HG03378 (cell line): ENCODE results near the gene AIPL1.

Source experiments
- ATAC-seq: cut with Tn5 transposase; IDR thresholded peaks from one replicate; pipeline ENCODE4 v1.9.1; 2021; ENCODE audit warnings: mild to moderate bottlenecking, moderate library complexity; ENCODE audit not compliant: unreplicated experiment

Gene AIPL1

DNA sequence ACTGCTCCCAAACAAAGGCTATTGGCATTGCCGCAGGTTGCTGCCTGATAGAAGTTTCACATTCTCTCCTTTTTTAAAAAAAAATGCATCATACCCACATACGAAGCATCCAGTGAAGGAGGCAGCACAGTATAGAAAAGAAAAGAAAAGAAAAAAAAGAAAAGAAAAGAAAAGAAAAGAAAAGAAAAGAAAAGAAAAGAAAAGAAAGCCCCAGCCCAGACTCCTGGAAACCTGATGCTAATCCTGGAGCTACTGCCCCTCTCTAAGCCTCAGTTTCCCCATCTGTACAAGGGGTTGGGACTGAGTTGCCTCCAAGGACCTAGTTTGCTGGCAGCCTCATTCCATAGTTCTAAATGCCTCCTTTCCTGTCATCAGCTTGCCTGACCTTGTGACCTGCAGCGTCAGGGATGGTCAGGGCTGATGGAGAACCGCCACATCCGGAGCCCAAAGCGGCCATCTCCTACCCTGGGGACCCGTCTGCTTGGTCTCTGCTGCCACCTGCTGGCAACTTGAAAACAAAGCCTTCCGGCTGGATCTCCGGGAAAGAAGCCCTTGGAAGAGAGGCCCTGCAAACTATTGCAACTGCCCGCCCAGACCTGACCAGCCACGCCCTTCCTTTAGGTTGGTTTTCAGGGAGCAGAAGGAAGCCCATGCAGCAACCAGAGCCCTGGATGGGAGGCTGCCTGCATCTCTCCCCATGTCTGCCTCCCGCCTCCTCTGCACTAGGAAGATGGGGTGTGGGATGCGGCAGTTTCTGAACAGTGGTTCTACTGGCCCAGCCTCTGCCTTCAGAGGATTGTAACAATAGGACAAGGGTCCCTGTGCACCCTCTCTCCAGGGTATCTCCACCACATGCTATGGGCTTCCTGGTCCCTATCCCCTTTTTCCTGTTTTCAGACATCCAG lies 13.0 kb downstream of the AIPL1 start:
- ATAC-seq, result no peak

DNA sequence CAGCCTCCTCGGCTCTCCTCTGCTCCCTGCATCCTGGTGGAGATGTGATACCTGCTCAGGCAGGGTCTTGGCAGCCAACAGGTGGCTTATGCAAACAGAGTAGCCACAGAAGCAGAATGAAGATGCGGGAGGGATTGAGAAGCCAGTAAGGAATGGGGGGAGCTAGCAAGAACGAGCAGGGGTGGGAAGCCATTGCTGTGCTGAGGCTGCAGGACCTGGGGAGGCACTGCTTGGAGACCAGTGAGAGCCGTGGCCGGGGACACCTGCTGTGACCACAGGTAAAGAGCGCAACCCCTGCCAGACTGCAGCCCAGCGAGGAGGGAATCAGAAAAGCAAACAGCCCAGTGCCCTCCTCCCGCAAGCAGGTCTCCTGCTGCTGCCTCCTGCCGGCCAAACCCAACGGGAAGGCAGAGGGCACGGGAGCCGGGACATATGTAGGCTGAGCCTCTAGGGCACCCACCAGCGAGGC lies 14.7 kb downstream of the AIPL1 start:
- no peak for ATAC-seq

DNA sequence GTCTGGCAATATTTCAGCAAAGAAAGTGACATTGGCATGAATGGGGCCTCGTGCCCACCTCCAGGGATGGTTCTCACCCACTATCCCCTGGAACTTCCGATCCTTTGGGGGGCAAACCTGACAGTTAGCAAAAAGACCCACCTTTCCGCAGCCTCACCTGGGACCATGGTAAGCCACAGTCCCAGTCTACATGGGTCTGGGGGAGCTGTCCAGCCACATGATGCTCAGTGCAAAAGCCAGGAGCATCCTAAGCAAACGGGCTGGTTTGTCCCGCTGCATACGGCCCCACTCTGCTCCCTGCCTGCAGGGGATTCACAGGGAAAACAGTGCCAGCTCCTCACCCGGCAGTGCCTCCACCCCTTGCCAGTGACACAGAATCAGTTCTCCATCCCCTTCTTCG lies 19.3 kb downstream of the AIPL1 start:
- ATAC-seq, result no peak

GRCh38 chr17:6413065-6413464 lies 21.9 kb downstream of the AIPL1 start:
- ATAC-seq, result no peak

- no peak for ATAC-seq
These were observed 26.2 kb downstream of the AIPL1 start for GRCh38 chr17:6408735-6409134.

- ATAC-seq, result no peak
These were observed 26.6 kb downstream of the AIPL1 start for GRCh38 chr17:6408276-6408675.

GRCh38 chr17:6402258-6402657 lies 32.7 kb downstream of the AIPL1 start:
- ATAC-seq, result no peak

- no peak for ATAC-seq
These were observed 36.0 kb downstream of the AIPL1 start for GRCh38 chr17:6398955-6399354.

- no peak for ATAC-seq
These were observed 40.8 kb downstream of the AIPL1 start for GRCh38 chr17:6394055-6394606.

GRCh38 chr17:6393351-6393952 lies 41.5 kb downstream of the AIPL1 start:
- ATAC-seq, result no peak

- no peak for ATAC-seq
These were observed 42.1 kb downstream of the AIPL1 start for GRCh38 chr17:6392609-6393350.

DNA sequence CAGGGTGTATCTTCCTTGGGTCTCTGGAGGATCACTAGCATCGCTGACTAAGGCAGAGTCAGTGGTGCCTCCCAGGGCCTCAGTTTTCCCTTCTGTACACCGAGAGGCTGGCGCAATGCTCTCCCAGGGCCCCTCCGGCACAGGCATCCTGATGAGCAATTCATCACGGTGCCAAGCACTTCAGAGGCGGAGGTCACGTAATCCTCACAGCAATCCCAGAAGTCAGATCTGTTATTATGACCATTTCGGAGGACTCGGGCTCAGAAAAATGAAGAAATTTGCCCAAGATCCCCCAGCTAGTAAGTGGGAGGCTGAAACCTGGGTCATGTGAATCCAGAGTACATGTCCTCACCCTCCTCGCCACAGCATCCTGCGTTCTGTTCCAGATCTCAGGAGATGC lies 46.5 kb downstream of the AIPL1 start:
- no peak for ATAC-seq

- ATAC-seq, result no peak
These were observed 47.1 kb downstream of the AIPL1 start for GRCh38 chr17:6387858-6388257.

DNA sequence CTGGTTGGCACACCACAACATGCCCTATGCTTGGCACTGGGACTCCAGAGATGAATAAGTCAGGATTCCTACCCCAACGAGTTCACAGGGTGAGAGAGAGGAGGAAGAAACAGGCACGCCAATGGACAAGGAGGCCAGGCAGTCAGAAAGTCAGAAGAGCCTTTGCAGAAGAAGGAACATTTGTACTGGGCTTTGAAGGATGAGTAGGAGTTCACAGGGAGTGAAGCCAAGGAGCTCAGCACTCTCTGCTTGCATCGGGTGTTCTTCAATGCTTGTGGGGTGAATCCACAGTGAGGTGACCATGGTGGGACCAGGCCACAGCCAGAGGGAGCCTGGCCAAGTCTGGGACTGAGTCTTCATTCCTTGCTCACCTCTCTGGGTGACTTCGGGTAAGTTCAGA lies 47.5 kb downstream of the AIPL1 start:
- ATAC-seq, result no peak

DNA sequence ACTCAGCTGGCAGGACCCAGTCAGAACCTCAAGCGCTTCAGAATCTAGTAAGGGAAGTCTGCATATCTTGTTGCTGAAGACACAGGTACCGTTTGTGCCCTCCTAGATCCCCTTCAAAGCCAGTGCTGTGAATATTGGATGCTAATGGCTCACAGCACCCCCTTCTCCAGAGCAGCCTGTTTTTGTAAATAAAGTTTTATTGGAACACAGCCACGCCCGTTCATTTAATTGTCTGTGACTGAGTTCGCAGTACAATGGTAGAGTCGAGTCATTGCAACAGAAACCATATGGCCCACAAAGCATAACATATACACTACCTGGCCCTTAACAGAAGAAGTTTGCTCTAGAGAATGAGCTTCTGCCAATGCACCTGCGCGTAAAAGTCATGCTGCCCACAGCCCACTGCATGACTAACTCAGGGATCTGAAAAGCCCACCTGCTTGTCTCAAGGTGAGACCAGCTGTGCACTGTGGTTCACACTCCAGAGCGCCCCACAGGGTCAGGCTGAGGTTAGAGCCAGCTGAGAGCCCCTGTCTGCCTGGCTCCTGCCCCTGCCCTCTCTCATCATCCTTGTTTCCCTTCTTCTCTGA lies 48.8 kb downstream of the AIPL1 start:
- ATAC-seq, result no peak

- ATAC-seq, result no peak
These were observed 50.4 kb downstream of the AIPL1 start for GRCh38 chr17:6384481-6384880.

DNA sequence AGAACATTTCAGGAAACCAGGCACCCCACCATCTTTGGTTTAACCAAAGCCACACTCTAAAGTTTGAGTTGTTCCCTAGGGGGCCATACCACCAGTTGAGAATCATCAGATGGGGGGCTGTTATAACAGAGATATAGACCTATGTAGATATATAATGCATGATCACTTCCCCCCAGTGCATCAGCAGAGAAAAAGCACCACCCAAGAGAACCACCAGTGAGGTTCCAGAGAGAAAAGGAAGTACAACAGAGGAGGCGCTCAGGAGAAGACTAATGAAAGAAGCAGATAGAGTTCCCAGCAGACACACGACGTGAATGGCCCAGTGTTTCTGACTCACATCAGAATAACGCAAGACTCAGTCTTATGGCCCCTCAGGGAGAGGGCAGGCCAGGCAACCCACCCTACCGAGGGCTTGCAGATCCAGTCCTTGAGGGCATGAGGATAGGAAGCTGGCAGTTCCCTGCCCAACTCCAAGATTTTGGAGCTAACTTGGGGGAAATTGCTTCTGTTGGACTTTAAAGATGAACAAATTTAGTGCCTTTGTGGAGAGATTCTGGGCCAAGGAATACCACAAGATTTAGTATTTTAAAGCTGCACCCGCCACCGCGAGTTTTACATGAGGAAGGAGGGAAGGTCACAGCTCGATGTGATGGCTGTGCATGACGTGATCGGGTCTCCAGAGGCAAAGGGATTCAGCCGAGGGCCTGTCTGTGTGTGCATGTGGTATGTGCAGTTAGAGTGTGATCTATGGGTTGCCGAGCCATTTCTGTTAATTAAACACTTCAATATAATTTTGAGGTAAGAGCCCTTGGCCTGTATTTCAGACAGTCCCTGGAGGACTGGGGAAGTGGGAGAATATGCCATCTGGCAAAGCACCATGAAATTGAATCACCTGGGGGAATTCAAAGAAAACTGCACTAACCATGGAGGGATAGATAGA lies 53.1 kb downstream of the AIPL1 start:
- no peak for ATAC-seq

- ATAC-seq, result no peak
These were observed 53.9 kb downstream of the AIPL1 start for GRCh38 chr17:6380915-6381438.

GRCh38 chr17:6377906-6378305 lies 57.0 kb downstream of the AIPL1 start:
- no peak for ATAC-seq

DNA sequence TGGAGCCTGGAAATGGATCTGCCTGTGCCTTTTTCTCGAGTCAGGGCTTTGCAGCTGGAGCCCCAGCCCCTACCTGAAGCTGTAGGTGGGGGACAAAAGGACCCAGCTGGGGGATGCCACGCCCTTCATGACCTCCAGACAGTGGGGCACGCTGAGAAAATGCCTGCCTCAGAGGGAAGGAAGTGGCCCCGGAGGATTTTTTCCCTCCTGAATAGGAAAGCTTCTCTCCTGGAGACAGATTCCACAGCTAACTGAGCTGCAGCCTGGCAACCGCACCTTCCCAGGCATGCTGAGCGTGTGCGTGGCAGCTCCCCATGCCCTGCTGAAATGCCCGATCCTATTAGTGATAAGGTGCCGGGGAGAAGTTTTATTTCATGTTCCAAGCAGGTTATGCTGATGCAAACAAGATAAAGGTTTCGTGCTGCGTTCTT lies 58.0 kb downstream of the AIPL1 start:
- ATAC-seq, result no peak
